ENCODE measurements around the gene DNAH17.

DNAH17 gene

GRCh38 chr17:78541488-78542206 lies 35.5 kb downstream of the DNAH17 start:
- DNase-seq (ENCODE audit: low spot score): no peak

- DNase-seq (ENCODE audit: low spot score): no peak
Observed at GRCh38 chr17:78539781-78540180, 37.4 kb downstream of the DNAH17 start.

GRCh38 chr17:78538033-78538776 lies 39.0 kb downstream of the DNAH17 start:
- no peak for DNase-seq (ENCODE audit: low spot score)

GRCh38 chr17:78537217-78537860 lies 39.9 kb downstream of the DNAH17 start:
- DNase-seq (ENCODE audit: low spot score): no peak

- no peak for DNase-seq (ENCODE audit: low spot score)
Observed at GRCh38 chr17:78535273-78536197, 41.7 kb downstream of the DNAH17 start.

GRCh38 chr17:78534492-78535272 lies 42.5 kb downstream of the DNAH17 start:
- DNase-seq (ENCODE audit: low spot score): no peak

GRCh38 chr17:78532922-78533640 lies 44.1 kb downstream of the DNAH17 start:
- no peak for DNase-seq (ENCODE audit: low spot score)

GRCh38 chr17:78532311-78532710 lies 44.9 kb downstream of the DNAH17 start:
- DNase-seq (ENCODE audit: low spot score): no peak

- DNase-seq (ENCODE audit: low spot score): no peak
Observed at GRCh38 chr17:78530675-78531074, 46.5 kb downstream of the DNAH17 start.

- DNase-seq (ENCODE audit: low spot score): no peak
Observed at GRCh38 chr17:78529871-78530670, 47.1 kb downstream of the DNAH17 start.

GRCh38 chr17:78529251-78529650 lies 47.9 kb downstream of the DNAH17 start:
- DNase-seq (ENCODE audit: low spot score): no peak

GRCh38 chr17:78528541-78528940 lies 48.7 kb downstream of the DNAH17 start:
- no peak for DNase-seq (ENCODE audit: low spot score)

GRCh38 chr17:78527345-78527744 lies 49.9 kb downstream of the DNAH17 start:
- no peak for DNase-seq (ENCODE audit: low spot score)

GRCh38 chr17:78526231-78527025 lies 50.8 kb downstream of the DNAH17 start:
- no peak for DNase-seq (ENCODE audit: low spot score)

GRCh38 chr17:78525511-78526160 lies 51.6 kb downstream of the DNAH17 start:
- DNase-seq (ENCODE audit: low spot score): no peak

GRCh38 chr17:78524870-78525510 lies 52.2 kb downstream of the DNAH17 start:
- no peak for DNase-seq (ENCODE audit: low spot score)

GRCh38 chr17:78523934-78524655 lies 53.1 kb downstream of the DNAH17 start:
- no peak for DNase-seq (ENCODE audit: low spot score)

All from COLO829 (cell line).